ENCODE results near the gene ADAMTSL5.

- TF ChIP-seq POLR2AphosphoS5 (IDR thresholded peaks at IDR 0.05; ENCODE audit: low read depth, low read length) = no peak
- TF ChIP-seq, protein P1, sequence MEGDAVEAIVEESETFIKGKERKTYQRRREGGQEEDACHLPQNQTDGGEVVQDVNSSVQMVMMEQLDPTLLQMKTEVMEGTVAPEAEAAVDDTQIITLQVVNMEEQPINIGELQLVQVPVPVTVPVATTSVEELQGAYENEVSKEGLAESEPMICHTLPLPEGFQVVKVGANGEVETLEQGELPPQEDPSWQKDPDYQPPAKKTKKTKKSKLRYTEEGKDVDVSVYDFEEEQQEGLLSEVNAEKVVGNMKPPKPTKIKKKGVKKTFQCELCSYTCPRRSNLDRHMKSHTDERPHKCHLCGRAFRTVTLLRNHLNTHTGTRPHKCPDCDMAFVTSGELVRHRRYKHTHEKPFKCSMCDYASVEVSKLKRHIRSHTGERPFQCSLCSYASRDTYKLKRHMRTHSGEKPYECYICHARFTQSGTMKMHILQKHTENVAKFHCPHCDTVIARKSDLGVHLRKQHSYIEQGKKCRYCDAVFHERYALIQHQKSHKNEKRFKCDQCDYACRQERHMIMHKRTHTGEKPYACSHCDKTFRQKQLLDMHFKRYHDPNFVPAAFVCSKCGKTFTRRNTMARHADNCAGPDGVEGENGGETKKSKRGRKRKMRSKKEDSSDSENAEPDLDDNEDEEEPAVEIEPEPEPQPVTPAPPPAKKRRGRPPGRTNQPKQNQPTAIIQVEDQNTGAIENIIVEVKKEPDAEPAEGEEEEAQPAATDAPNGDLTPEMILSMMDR (IDR thresholded peaks at IDR 0.05) = no peak
- no peak for TF ChIP-seq SIN3A (IDR thresholded peaks at IDR 0.05; ENCODE audit: borderline replicate concordance, insufficient read depth, low read depth, low read length)
- no peak for TF ChIP-seq TCF7L2 (IDR thresholded peaks at IDR 0.05; ENCODE audit: low read depth, low read length)
- TF ChIP-seq, protein P2, sequence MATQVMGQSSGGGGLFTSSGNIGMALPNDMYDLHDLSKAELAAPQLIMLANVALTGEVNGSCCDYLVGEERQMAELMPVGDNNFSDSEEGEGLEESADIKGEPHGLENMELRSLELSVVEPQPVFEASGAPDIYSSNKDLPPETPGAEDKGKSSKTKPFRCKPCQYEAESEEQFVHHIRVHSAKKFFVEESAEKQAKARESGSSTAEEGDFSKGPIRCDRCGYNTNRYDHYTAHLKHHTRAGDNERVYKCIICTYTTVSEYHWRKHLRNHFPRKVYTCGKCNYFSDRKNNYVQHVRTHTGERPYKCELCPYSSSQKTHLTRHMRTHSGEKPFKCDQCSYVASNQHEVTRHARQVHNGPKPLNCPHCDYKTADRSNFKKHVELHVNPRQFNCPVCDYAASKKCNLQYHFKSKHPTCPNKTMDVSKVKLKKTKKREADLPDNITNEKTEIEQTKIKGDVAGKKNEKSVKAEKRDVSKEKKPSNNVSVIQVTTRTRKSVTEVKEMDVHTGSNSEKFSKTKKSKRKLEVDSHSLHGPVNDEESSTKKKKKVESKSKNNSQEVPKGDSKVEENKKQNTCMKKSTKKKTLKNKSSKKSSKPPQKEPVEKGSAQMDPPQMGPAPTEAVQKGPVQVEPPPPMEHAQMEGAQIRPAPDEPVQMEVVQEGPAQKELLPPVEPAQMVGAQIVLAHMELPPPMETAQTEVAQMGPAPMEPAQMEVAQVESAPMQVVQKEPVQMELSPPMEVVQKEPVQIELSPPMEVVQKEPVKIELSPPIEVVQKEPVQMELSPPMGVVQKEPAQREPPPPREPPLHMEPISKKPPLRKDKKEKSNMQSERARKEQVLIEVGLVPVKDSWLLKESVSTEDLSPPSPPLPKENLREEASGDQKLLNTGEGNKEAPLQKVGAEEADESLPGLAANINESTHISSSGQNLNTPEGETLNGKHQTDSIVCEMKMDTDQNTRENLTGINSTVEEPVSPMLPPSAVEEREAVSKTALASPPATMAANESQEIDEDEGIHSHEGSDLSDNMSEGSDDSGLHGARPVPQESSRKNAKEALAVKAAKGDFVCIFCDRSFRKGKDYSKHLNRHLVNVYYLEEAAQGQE (IDR thresholded peaks at IDR 0.05; ENCODE audit: insufficient read depth in 1 of 2, low read depth in 2 of 2, low read length in 1 of 2) = no peak
These were observed 4.3 kb downstream of the ADAMTSL5 start for GRCh38 chr19:1508507-1508856.

Measured in Panc1 (cell line).